ENCODE results near the gene NRXN3.

- TF ChIP-seq CTCF (conservative IDR thresholded peaks at IDR 0.05; ENCODE audit: low read length) (no peak), EZH2phosphoT487 (IDR thresholded peaks at IDR 0.05; ENCODE audit: borderline replicate concordance, low read depth, low read length) (no peak)
Measured at GRCh38 chr14:78667141-78667540, 497.0 kb downstream of the NRXN3 start.
